ENCODE measurements around the gene GPR68.
A peak's percentile ranks its signal among the peaks of the same experiment; 100 is the strongest.
"Not testable (repeated sequence)": the region's sequence is repeated elsewhere in the genome, so short reads cannot be mapped to it uniquely, and the experiment has no call there.

Gene GPR68

GRCh38 chr14:91230397-91231035 lies 14.0 kb downstream of the GPR68 start:
- FAIRE-seq (peak; percentile 28), DNase-seq (ENCODE audit: insufficient read length, low spot score) (no peak)

DNA sequence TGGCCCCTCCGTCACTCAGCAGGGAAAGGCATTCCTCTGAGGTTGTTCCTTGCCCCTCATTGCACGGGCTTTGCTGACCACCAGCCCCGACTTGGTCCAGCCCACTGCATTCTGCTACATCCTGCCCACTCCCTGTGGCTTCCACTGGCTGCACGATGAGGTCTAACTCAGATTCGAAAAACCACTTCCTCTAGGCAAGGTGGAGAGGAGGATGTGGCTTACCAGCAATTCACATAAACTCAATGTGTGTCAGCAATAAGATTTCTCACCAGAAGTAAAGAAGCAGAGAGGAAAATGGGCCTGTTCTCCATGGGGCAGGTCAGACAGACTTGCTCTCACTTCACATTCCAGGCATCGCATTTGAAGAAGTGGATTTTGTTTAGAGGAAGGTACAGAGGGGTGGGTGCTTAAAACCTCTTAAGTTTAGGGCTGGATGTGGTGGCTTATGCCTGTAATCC lies 14.7 kb downstream of the GPR68 start:
- FAIRE-seq: no peak
- no peak for DNase-seq (ENCODE audit: insufficient read length, low spot score)

- FAIRE-seq (no peak), DNase-seq (ENCODE audit: insufficient read length, low spot score) (no peak)
Observed at GRCh38 chr14:91229005-91229382, 15.5 kb downstream of the GPR68 start.

DNA sequence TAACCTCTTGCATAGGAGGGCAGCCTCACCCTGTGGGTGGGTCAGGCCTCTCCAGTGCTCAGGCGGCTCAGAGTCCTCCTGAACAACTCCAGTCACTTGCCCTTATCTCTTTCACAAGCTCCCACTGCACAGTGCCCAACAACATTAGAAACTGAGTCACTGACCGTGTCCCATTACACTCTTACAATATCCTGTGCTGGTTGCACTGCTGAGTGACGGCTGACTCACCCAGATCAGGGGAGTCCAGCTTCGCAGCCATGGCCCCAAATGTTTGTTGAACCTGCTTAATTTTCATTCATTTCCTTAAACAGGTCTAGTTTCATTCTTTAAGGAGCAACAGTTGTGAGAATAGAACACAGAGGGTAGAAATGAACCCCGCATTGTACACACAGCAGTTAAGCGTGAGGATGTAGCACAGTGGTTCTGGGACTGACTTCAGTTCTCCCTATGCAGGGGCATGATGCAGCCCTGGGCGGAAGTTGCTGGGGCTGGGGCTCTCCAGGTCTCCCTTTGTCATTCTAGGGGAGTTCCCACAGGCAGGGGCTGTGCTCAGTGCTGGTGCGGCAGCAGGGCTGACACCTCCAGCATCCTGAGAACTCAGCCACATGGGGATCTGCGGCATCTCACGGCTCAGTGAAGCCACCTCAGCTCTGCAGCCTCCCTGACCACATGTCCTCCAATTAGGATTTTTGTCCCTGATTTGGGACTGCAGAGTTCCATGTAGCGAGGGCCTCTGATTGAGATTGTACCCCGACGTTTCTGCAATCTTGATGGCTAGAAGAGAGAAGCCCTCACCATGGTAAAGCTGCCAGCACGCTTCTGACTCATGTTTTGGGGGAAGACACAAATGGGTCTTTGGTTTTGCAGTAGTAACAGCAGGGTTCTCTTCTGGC lies 16.1 kb downstream of the GPR68 start:
- no peak for DNase-seq (ENCODE audit: insufficient read length, low spot score)
- peak; percentile 49 for FAIRE-seq

DNA sequence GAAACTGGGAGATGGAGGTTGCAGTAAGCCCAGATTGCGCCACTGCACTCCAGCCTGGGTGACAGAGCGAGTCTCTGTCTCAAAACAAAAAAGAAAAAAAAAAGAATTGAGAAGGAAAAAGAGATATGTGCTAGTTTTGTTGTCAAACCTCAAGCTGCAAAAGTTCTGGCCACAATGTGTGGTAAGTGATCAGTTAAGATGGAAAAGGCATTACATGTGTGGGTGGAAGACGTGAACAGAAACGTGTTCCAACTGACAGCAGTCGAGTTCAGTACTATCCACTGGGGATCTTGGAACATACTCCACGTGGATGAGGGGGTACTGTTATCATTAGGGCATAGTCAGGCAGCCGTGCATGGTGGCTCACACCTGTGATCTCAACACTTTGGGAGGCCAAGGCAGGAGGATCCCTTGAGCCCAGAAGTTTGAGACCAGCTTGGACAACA lies 17.3 kb downstream of the GPR68 start:
- DNase-seq (ENCODE audit: insufficient read length, low spot score): no peak
- FAIRE-seq: no peak

DNA sequence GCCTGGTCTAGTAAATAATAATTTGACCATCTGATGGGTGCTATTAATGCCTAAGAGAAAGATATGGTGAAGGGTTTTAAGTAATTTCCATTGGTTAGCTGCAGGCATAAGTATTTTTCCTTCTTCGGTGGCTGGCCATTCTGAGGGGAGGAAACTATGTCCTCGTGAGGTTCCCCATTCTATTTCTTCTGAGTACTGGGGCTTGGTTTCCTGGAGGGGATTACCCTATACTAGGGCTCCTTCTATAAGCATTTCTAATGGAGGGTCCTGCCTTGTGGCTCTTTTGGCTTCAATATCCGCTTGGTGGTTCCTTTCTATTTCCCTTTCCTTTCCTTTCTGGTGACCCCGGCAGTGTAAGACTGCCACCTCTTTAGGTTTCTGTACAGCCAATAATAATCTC lies 18.1 kb downstream of the GPR68 start:
- not testable (repeated sequence) for DNase-seq (ENCODE audit: insufficient read length, low spot score); FAIRE-seq

GRCh38 chr14:91225025-91225424 lies 19.5 kb downstream of the GPR68 start:
- FAIRE-seq (no peak), DNase-seq (ENCODE audit: insufficient read length, low spot score) (no peak)

- FAIRE-seq (no peak), DNase-seq (ENCODE audit: insufficient read length, low spot score) (no peak)
Observed at GRCh38 chr14:91223028-91223783, 21.3 kb downstream of the GPR68 start.

DNA sequence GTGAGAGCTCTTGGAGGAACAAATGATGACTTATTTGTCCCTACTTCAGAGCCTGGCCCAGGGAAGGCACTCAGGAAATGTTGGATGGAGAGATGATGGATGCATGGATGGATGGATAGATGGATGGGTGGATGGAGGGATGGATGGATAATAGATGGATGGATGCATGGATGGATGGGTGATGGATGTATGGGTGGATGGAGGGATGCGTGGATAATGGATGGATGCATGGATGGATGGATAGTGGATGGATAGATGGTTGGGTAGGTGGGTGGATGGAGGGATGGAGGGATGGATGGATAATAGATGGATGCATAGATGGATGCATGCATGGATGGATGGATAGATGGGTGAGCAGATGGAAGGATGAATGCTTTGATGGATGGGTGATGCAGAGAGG lies 23.2 kb downstream of the GPR68 start:
- FAIRE-seq (peak; percentile 69), DNase-seq (ENCODE audit: insufficient read length, low spot score) (no peak)

GRCh38 chr14:91220581-91221000 lies 23.9 kb downstream of the GPR68 start:
- no peak for FAIRE-seq

GRCh38 chr14:91219517-91220389 lies 24.8 kb downstream of the GPR68 start:
- FAIRE-seq (no peak), DNase-seq (ENCODE audit: insufficient read length, low spot score) (no peak)

More at GRCh38 chr14:91220581-91221000, 23.9 kb downstream of the GPR68 start:
- DNase-seq (ENCODE audit: insufficient read length, low spot score): no peak

DNA sequence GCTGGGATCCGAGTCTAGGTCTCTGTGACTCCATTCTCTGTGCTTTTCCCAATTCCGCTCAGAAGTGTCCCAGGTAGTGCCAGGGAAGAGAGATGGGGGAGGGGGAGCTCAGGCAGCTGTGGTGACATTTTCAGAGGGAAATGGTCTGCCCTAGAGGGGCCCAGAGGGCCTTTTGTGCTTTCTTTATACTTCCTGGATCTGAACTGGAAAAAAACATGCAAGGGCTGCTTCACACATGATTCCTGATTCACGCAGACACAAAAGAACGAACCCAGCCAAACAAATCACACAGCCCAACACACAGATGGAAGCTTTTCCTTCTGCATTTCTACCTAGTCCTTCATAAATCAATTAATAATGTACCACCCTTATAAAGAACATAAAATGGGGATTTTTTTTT lies 26.5 kb downstream of the GPR68 start:
- no peak for FAIRE-seq
- DNase-seq (ENCODE audit: insufficient read length, low spot score): no peak

DNA sequence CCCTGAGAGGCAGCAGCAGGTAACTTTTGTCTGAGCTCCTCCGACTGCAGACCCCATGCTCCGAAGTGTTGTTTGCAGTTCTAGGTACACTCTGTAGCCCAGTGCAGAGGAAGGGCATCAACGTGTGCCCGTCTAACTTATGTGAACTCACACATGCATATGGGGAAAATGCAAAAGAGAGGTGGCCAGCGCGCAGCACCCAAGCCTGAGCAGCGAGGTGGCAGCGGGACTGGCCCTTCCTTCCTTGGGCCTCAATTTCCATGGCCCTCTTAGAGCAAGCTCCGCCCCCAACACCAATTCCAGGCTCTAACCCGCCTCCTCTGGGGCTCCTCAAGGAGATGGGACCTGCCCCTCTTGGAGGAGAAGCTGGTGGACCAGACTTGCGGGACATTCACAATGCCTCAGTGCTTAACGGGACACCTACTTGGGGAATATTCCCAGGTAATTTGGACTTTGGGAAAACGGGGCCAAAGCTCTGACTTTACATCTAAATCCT lies 27.7 kb downstream of the GPR68 start:
- no peak for FAIRE-seq

DNA sequence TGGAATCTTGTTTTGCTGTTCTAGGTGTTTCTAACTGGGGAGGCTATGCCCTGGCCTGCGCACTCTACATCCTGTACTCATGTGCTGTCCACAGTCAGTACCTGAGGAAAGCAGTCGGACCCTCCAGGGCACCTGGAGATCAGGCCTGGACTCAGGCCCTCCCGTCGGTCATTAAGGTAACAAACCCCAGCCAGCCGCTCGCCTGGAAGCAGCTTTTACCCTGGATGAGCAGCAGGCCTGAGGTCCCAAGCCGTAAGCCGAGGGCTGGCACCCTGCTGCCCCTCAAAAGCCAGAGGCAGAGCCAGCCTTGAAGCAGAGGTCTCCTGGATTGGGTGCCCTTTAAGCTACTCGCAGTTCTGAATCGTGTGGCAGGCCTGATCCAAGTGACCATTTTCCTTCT lies 29.1 kb downstream of the GPR68 start:
- FAIRE-seq (no peak), DNase-seq (ENCODE audit: insufficient read length, low spot score) (no peak)

More for the DNA sequence above, 27.7 kb downstream of the GPR68 start:
- no peak for DNase-seq (ENCODE audit: insufficient read length, low spot score)

- no peak for FAIRE-seq
- DNase-seq (ENCODE audit: insufficient read length, low spot score): no peak
Observed at GRCh38 chr14:91214306-91214705, 30.2 kb downstream of the GPR68 start.

- DNase-seq (ENCODE audit: insufficient read length, low spot score) (no peak), FAIRE-seq (no peak)
Observed at GRCh38 chr14:91211017-91211416, 33.5 kb downstream of the GPR68 start.

GRCh38 chr14:91207008-91207407 lies 37.5 kb downstream of the GPR68 start:
- FAIRE-seq (no peak), DNase-seq (ENCODE audit: insufficient read length, low spot score) (no peak)

GRCh38 chr14:91205459-91205858 lies 39.0 kb downstream of the GPR68 start:
- no peak for DNase-seq (ENCODE audit: insufficient read length, low spot score)
- FAIRE-seq: no peak

- FAIRE-seq: no peak
Observed at GRCh38 chr14:91204657-91205056, 39.8 kb downstream of the GPR68 start.

More at GRCh38 chr14:91204657-91205056, 39.8 kb downstream of the GPR68 start:
- DNase-seq (ENCODE audit: insufficient read length, low spot score): no peak

Measured in HTR-8/SVneo (cell line).